ENCODE measurements around the gene COQ10A. TPM values are rescaled to one million over a fixed set of nuclear protein-coding genes. Genes with fewer than 3 reads are reported as not detected.

Gene COQ10A
- total RNA-seq, 1 experiment from 2014 or later, result 24.4 TPM

- TF ChIP-seq ERG (CRISPR knock-in tag; IDR thresholded peaks at IDR 0.05), result no peak
- TF ChIP-seq CTCF (IDR thresholded peaks at IDR 0.05), result no peak
- 0 out of 2 replicates have a peak, but pooled peaks have one; percentile 25 for TF ChIP-seq ZNF121 (CRISPR knock-in tag; IDR thresholded peaks at IDR 0.05)
- no peak for TF ChIP-seq ESRRA (CRISPR knock-in tag; IDR thresholded peaks at IDR 0.05; ENCODE audit: borderline replicate concordance)
- no peak for TF ChIP-seq NFATC4 (CRISPR knock-in tag; IDR thresholded peaks at IDR 0.05)
- no peak for TF ChIP-seq CDX4 (CRISPR knock-in tag; IDR thresholded peaks at IDR 0.05; ENCODE audit: borderline replicate concordance)
- no peak for TF ChIP-seq ZBTB43 (CRISPR knock-in tag; IDR thresholded peaks at IDR 0.05)
- no peak for TF ChIP-seq AFF4 (CRISPR knock-in tag; IDR thresholded peaks at IDR 0.05; ENCODE audit: borderline replicate concordance)
- peak; percentile 87 for TF ChIP-seq KAT7 (CRISPR knock-in tag; IDR thresholded peaks at IDR 0.05; ENCODE audit: borderline replicate concordance)
- TF ChIP-seq TP53 (CRISPR knock-in tag; IDR thresholded peaks at IDR 0.05), result 0 out of 2 replicates have a peak, but pooled peaks have one; percentile 80
- TF ChIP-seq STAT6 (CRISPR knock-in tag; conservative IDR thresholded peaks at IDR 0.05; ENCODE audit: low read depth), result no peak
- TF ChIP-seq ETV6 (CRISPR knock-in tag; IDR thresholded peaks at IDR 0.05), result peak; percentile 95
- TF ChIP-seq ZNF512 (CRISPR knock-in tag; IDR thresholded peaks at IDR 0.05; ENCODE audit: borderline replicate concordance), result no peak
- no peak for TF ChIP-seq GRHL2 (CRISPR knock-in tag; IDR thresholded peaks at IDR 0.05; ENCODE audit: insufficient replicate concordance, severe bottlenecking)
- TF ChIP-seq ZNF425 (CRISPR knock-in tag; conservative IDR thresholded peaks at IDR 0.05), result no peak
- peak; percentile 45; the same call in 1 of the 2 replicates for TF ChIP-seq FOXP4 (CRISPR knock-in tag; IDR thresholded peaks at IDR 0.05)
- peak; percentile 88; the same call in 1 of the 2 replicates for TF ChIP-seq SMAD3 (CRISPR knock-in tag; IDR thresholded peaks at IDR 0.05; ENCODE audit: borderline replicate concordance)
These were observed at the start of gene COQ10A (continued) for GRCh38 chr12:56266693-56267442.
